ENCODE data around the gene RNF41. TPM values are rescaled to one million over a fixed set of nuclear protein-coding genes. Genes with fewer than 3 reads are reported as not detected.
"Not testable (repeated sequence)": the region's sequence is repeated elsewhere in the genome, so short reads cannot be mapped to it uniquely, and the experiment has no call there.

The RNF41 gene
- 10 to 100 TPM; 66.6 to 76.5 TPM for total RNA-seq

- H3K36me3 ChIP-seq, result no peaks in the 10 kb centered on the region
- peak; percentile 88 for ATAC-seq (ENCODE audit: insufficient number of reproducible peaks, low FRiP score, low read depth)
- H3K4me3 ChIP-seq, result peak within 1 kb of the TSS; percentile 86
- H3K4me1 ChIP-seq (ENCODE audit: control insufficient read depth in 1 of 2, low read depth in 2 of 2), result peaks cover 24 to 48% of the 10 kb centered on the region in 2 donors
- peak; percentile 91 for DNase-seq (ENCODE audit: low spot score)
- peak within 1 kb of the TSS; percentile 96 to 99 for H3K27ac ChIP-seq
- TF ChIP-seq CTCF (IDR thresholded peaks at IDR 0.05), result peak; percentile 28
- H3K27me3 ChIP-seq (replicated peaks; ENCODE audit: insufficient read depth), result no peaks in the 10 kb centered on the region
- H3K9me3 ChIP-seq, result no peaks in the 10 kb centered on the region
These were observed at the start of gene RNF41 for GRCh38 chr12:56221757-56222530. RNF41 (minus strand) TSS chr12:56221922; CDS start chr12:56214047, 7,875 bp downstream.

DNA sequence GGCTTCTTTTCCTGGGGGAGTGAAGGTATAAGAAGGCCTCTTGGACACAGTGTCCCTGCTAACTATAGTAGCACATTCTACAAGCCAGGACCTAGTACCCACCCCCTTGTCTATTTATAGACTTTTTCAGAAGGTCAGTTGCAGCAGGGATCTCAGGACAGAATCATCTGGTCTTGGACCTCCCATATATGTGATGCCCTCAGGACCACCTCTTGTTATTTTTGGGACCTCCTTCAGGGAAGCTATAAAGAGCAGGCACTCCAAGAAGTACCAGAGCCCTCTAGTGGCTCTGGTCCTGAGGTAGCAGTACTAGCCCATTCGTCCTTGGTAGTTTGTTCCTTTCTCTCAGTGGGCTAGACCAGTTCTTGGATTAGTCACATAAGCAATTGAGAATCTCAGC, 49.3 kb upstream of the RNF41 start:
- peak; percentile 36 for TF ChIP-seq CTCF (IDR thresholded peaks at IDR 0.05)
- Histone ChIP-seq H3K4me3 (no peak overlapping the region), H3K36me3 (peaks cover 32% of the 10 kb centered on the region), H3K27ac (peak overlapping the region; percentile 10 to 45), H3K4me1 (ENCODE audit: control insufficient read depth in 1 of 2, low read depth in 2 of 2) (peaks cover 10 to 23% of the 10 kb centered on the region in 2 donors), H3K9me3 (no peaks in the 10 kb centered on the region), H3K27me3 (replicated peaks; ENCODE audit: insufficient read depth) (no peaks in the 10 kb centered on the region)
- DNase-seq (ENCODE audit: low spot score), result no peak
- ATAC-seq (ENCODE audit: insufficient number of reproducible peaks, low FRiP score, low read depth), result no peak

- no peaks in the 10 kb centered on the region for H3K27me3 ChIP-seq (replicated peaks; ENCODE audit: insufficient read depth)
- peaks cover 3% of the 10 kb centered on the region for H3K36me3 ChIP-seq
- H3K9me3 ChIP-seq, result no peaks in the 10 kb centered on the region
- peak overlapping the region; percentile 95 to 98 for H3K27ac ChIP-seq
- DNase-seq (ENCODE audit: low spot score) (no peak), ATAC-seq (ENCODE audit: insufficient number of reproducible peaks, low FRiP score, low read depth) (no peak)
- H3K4me1 ChIP-seq (ENCODE audit: control insufficient read depth in 1 of 2, low read depth in 2 of 2), result peaks cover 10 to 23% of the 10 kb centered on the region in 2 donors
- TF ChIP-seq CTCF (IDR thresholded peaks at IDR 0.05), result no peak
- peak overlapping the region; percentile 98 for H3K4me3 ChIP-seq
These were observed 45.8 kb upstream of the RNF41 start for GRCh38 chr12:56267443-56268071.

DNA sequence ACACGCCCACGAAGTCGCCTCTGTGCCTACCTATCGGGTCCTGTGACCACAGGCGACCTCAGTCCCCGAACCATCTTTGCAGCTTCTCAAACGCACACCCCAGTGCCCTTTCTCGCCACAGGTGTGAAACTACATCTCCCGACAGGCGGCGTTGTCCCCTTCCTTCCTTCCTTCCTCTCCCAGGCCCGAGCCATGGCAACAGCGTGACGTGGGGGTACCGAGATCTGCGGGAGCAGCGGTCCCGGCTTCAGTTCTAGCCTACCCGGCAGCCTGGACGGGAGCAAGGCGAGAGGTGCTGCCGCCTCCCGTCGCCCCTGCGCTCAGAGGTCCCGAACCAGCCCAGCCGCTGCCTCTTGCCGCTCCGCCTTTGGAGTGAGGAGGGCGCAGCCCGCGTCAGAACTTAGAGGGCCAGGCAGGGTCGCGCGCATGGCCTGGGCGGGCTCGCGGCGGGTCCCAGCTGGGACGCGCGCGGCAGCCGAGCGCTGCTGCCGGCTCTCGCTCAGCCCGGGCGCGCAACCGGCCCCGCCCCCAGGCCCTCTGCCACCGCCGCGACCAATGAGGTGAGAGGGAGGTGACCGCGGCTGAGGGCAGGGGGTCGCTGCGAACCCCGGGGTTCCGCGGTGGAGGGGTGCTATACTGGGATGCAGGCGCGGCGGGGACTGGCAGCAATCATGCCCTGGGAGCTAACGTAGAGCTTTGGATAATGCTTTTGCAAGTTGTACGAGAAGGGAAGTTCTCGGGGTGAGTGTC, 45.1 kb upstream of the RNF41 start, which contains the start of gene COQ10A:
Gene COQ10A, plus strand, starts transcription at position 250 of the 750 bp plus-strand sequence. Its CDS starts 177 bp downstream, at position 427.
- peak; percentile 61 for TF ChIP-seq CTCF (IDR thresholded peaks at IDR 0.05)
- no peaks in the 10 kb centered on the region for H3K36me3 ChIP-seq
- ATAC-seq (ENCODE audit: insufficient number of reproducible peaks, low FRiP score, low read depth), result peak; percentile 84

DNA sequence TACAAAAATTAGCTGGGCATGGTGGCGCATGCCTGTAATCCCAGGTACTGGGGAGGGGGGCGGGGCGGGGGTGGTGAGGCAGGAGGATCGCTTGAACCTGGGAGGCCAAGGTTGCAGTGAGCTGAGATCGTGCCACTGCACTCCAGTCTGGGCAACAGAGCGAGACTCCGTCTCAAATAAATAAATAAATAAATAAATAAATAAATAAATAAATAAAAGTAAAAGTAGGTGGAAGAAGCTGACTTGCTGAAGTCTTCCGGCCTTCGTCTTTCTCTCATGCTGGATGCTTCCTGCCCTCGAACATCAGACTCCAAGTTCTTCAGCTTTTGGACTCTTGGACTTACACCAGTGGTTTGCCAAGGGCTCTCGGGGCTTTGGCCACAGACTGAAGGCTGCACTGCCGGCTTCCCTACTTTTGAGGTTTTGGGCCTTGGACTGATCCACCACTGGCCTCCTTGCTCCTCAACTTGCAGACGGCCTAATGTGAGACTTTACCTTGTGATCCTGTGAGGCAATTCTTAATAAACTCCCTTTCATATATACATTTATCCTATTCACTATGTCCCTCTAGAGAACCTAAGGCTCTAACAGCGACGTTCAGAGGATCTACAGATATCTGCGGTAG, 44.5 kb upstream of the RNF41 start:
- not testable (repeated sequence) for ATAC-seq (ENCODE audit: insufficient number of reproducible peaks, low FRiP score, low read depth); DNase-seq (ENCODE audit: low spot score); H3K36me3 ChIP-seq; H3K27me3 ChIP-seq (replicated peaks; ENCODE audit: insufficient read depth); H3K9me3 ChIP-seq
- Histone ChIP-seq H3K4me3 (peak overlapping the region; percentile 98), H3K4me1 (ENCODE audit: control insufficient read depth in 1 of 2, low read depth in 2 of 2) (peaks cover 10 to 19% of the 10 kb centered on the region in 2 donors), H3K27ac (peak overlapping the region; percentile 95 to 98)

More for the DNA sequence above, 45.1 kb upstream of the RNF41 start, which contains the start of gene COQ10A:
- Histone ChIP-seq H3K4me3 (peak within 1 kb of the TSS; percentile 98), H3K27ac (peak within 1 kb of the TSS; percentile 95 to 98), H3K4me1 (ENCODE audit: control insufficient read depth in 1 of 2, low read depth in 2 of 2) (peaks cover 10 to 23% of the 10 kb centered on the region in 2 donors), H3K9me3 (no peaks in the 10 kb centered on the region), H3K27me3 (replicated peaks; ENCODE audit: insufficient read depth) (no peaks in the 10 kb centered on the region)
- peak; percentile 69 for DNase-seq (ENCODE audit: low spot score)

GRCh38 chr12:56262955-56263354, 41.2 kb upstream of the RNF41 start:
- H3K4me1 ChIP-seq (ENCODE audit: control insufficient read depth in 1 of 2, low read depth in 2 of 2), result peaks cover 10 to 15% of the 10 kb centered on the region in 2 donors
- H3K36me3 ChIP-seq; H3K27me3 ChIP-seq (replicated peaks; ENCODE audit: insufficient read depth); DNase-seq (ENCODE audit: low spot score); H3K27ac ChIP-seq; H3K9me3 ChIP-seq; H3K4me3 ChIP-seq; ATAC-seq (ENCODE audit: insufficient number of reproducible peaks, low FRiP score, low read depth): not testable (repeated sequence)
